ENCODE data around the gene ZNF81. TPM values are rescaled to one million over a fixed set of nuclear protein-coding genes. Genes with fewer than 3 reads are reported as not detected.

The ZNF81 gene
- polyA plus RNA-seq, 2 donors = 0.65 to 0.86 TPM

Other genes with a start within 250 kb of the ZNF81 start
- gene SYN1, start 217.0 kb upstream of the ZNF81 start, polyA plus RNA-seq = under 1 TPM; 0.08 to 0.14 TPM
- 1 to 10 TPM in 1 of 2 donors, under 1 TPM in 1; 0.77 to 3.6 TPM for gene CFP, start 207.0 kb upstream of the ZNF81 start, polyA plus RNA-seq
- gene ELK1, start 186.3 kb upstream of the ZNF81 start, polyA plus RNA-seq = 10 to 100 TPM in 1 of 2 donors, 1 to 10 TPM in 1; 6.2 to 13.3 TPM
- 100 to 1,000 TPM in 1 of 2 donors, 10 to 100 TPM in 1; 77.6 to 121 TPM for gene UXT, start 177.7 kb upstream of the ZNF81 start, polyA plus RNA-seq
- 1 to 10 TPM; 1.4 to 2.1 TPM for gene ZNF182, start 167.1 kb downstream of the ZNF81 start, polyA plus RNA-seq
- gene SPACA5, start 170.1 kb downstream of the ZNF81 start, polyA plus RNA-seq = not detected
- 1 to 10 TPM; 1.1 to 1.5 TPM for gene ZNF630, start 234.7 kb downstream of the ZNF81 start, polyA plus RNA-seq